HG03103 (cell line): Measurements from ENCODE around the gene RANGAP1.

Source experiments
- ATAC-seq: cut with Tn5 transposase; IDR thresholded peaks from one replicate; pipeline ENCODE4 v1.9.1; 2021; ENCODE audit warnings: low read depth; ENCODE audit not compliant: unreplicated experiment

The RANGAP1 gene

DNA sequence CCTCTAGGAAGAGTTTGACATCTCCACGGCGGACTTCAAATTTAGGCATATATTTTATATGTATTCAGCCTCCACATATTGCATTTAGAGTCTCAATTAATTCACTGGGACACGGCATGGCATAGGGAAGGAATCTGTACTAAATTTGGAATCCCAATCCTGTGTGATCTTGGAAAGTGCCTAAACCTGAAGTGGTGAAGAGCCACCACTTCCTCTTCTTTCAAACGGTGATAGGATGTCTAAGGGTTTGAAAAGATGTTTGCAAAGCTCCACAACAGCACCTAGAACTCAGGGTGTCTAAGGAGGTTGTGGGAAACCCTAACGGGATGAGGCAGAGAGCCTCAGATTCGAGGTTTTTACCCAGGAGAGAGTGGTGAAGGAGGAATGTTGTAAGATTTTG, 81.9 kb downstream of the RANGAP1 start:
- no peak for ATAC-seq

DNA sequence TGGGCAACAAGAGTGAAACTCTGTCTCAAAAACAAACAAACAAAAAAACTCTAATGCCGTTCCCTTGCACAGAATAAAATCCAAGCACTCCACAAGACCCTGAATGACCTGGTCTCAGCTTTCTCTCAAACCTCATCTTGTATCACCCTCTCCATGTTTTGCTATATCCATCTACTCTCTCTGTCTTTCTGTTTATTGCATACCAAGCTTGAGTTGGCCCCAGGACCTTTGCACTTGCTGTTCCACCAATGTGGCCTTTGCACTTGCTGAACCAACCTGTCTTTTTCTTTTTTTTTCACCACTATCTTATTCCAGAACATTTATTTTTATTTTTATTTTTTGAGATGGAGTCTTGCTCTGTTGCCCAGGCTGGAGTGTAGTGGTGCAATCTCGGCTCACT, 82.9 kb downstream of the RANGAP1 start:
- no peak for ATAC-seq

DNA sequence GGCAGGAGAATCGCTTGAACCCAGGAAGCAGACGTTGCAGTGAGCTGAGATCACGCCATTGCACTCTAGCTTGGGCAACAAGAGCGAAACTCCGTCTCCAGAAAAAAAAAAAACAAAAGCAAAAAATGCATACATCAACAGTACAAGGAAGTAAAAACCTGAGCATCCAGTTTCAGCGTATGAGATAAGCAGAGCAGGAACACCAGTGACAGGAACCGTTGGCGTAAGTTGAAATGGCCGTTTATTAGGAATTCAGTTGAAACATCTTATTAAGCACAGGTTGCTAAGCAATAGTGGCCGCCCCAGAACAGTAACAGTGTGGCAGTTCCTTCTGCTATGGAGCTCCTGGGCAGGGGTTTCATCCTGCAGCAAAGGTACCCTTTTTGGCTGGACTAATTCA, 84.8 kb downstream of the RANGAP1 start:
- no peak for ATAC-seq

DNA sequence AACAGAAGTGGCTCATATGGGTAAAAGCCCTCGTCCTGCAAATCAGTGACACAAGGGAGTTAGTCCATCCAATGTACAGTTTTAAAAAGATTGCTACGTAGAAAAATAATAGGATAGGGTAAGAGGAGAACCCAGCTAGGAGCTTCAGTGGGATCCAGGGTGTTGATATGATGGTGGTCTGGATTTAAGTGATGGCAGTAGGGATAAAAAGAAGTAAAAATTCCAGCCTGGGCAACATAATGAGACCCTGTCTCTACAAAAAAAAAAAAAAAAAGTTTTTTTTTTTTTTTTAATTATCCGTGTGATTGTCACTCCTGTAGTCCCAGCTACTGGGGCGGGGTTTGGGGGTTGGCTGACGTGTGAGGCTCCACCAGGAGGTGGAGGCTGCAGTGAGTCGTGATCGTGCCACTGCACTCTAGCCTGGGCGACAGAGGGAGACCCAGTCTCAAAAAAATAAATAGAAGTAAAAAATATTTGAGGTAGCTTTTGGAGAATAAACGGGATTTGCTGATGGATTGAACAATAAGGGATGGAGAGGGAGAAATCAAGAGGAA, 87.9 kb downstream of the RANGAP1 start:
- ATAC-seq = no peak

DNA sequence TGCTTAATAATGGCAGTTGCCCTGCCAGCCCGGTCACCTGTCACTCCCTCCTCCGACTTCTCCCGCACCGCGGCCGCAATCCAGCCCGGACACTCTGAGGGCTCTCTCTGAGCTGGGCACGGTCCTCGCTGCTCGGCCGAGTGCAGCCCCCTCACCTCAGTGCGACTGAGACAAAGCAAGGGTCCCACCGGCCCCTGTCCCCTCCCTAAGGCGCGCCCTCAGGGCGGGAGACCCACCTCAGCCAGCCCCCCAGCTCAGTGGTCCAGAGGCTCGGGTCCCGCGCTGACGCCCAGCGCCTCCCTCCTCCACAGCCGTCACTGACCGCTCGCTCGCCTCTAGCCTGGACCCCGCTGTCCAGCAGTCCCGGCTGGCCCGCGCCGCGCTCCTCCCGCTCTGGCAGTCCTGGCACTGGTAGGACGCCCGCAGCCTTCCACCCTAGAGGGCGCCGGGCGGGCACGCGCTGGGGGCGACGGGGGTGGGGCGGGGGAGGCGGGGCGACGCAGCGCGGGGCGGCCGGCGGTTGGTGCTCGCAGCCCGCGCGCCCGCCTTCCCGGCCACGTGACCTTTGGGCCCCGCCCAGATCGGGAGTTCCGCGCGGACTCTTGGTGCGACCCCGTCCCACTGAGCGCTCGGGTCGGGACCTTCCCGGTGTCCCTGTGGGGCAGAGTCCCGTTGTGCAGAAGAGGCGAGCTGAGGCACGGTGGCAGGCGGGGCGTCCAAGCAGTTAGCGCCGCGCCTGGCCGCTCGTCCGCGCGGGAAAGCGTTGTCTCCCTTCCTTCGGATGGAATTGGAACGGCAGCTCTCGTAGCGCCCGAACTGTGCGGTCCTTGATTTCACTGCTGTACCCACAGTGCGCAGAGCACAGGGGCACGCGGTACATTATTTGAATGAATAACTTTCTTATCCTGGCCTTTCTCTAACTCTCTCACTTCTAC, 88.7 kb downstream of the RANGAP1 start:
- ATAC-seq = peak; percentile 63
